ENCODE results near the gene ZMIZ1.

The ZMIZ1 gene

DNA sequence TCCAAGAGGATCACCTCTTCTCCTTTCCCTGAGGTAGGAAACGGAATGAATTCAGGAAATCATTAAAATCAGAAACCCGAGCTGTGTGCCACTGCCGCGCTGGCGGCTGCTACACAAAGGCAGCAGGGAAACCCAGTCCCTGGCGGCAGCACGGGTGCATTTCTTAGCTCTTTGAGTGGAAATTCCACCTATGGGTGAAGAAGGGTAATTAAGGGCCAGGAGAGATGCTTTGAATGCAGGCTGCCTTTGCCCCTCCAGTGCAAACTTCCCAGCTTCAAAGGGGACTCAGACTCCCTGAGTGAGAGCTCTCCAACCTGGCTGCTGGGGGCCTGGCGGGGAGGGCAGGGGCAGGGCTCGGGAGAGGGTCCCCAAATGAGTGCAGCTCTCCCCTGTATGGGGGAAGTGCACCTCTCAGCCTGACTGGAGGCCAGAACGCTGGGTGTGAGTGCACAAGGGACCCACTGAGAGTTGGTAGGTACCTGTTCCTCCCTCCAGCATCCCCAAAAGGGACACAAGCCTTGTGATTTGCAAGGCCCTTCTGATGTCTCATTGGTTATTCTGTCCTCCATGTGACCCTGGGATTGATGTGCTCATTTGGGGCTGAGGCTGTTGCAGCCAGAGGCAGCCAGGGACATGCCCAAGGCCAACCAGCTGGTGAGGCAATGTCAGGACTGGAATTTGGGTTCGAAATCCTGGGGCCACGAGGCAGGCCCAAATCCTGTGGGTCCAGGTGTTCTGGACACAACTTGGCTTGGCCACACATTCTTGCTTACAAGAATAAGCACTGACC, 16.3 kb upstream of the ZMIZ1 start:
- no peak for DNase-seq (ENCODE audit: low spot score)

DNA sequence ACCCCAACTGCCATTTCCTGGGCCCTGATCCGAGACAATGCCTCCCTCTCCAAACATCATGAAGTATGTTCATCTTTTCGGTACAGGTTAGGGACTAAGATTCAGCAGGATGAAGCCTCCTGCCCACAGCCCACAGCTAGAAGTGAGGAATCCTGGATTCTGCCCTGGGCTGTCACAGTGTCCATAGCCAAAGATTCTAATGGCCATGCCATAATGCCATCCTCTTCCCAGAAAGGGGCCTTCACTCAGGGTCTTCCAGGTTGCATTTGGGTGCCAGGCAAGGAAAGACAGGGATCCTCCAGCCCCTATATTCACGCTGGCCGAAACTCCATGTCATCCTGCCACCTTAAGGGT, 15.7 kb upstream of the ZMIZ1 start:
- DNase-seq (ENCODE audit: low spot score): no peak

DNA sequence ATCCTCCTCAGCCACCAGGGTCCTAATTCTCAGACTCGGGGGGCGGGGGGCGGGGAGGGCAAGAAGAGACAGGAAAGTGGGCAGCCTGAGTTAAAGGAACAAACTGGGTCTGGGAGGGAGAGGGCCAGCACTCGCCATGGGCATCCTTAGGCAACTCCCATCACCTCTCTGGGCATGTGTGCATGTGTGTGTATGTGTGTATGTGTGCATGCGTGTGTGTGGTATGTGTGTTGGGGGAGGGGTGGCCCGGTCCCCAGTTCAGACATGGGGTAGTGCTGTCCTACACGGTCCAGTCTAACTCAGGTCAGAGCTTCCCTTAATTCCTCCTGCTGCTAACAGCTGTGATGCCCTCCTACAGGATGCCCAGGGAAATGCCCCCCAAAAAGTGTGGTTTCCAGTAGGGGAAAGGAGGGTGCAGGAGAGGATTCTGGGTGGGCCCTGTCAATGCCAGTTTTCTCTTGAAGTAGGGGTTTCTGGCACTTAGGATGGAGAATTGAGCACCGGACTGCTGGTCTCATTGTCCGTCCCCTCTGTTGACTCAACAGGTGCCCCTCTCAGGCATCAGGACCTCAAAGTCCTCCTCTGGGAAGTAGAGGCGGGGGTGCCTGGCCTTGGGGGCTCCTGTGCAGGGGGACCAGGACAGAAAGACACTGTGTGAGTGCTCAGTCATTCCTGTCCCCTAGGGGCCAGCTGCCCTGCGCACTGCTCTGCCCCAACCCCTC, 15.1 kb upstream of the ZMIZ1 start:
- no peak for DNase-seq (ENCODE audit: low spot score)

DNA sequence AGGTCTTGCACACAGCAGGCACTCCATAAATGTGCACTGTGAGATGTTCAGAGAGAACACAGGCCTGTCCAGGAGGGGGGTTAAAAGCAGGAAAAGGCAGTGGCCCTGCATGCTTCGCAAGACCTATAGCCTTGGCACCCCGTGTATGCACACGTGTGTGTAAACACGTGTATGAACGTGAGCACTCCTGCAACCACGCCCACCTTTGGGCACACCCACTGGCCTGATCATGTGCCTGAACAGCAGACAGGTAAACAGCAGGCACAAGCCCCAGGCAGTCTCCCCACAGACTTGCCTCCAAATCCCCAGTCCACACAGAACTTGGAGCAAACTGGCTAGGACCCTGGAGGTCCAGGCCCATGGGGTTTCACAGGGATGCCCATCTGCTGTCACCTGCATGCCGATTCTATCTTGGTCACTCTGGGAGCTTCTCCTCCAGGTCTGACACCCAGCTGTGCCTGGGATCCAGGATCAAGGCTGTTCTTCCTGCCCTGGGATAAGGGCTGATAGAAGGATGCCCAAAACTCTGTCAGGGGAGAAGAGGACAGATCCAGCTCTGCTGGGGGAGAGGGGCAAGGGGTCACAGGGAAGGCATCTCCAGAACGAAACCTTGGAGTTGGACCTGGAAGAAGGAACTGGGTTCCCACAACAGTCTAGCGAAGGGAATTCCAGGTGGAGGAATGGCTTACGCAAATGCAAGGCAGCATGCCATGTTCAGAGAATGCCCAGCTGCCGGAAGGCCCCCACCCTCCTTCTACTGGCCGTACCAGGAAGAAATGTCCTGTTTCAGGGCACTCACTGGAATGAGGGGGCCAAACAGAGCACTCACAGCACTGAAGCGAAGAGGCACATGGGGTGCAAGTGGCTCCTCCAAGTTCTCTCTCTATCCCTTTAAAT, 14.3 kb upstream of the ZMIZ1 start:
- no peak for DNase-seq (ENCODE audit: low spot score)

- DNase-seq (ENCODE audit: low spot score): no peak
Observed at GRCh38 chr10:79055100-79055782, 13.5 kb upstream of the ZMIZ1 start.

DNA sequence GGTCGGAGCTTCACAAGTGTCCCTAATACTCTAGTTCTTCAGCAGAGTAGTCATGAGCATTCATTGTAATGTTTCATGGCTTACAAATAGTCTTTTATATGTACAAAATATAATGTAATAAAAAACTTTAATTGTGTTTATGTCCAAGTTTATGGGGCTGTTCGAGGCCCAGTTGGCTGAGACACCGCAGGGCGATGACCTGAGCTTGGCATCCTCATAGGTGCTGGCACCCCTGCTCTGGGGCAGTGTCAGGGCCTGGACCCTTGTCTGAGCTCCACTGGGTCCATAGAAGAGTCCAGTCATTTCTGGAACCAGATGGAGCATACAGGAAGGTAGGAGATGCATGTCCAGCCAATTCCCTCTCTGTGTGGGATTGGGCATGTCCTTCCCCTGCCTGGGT, 12.9 kb upstream of the ZMIZ1 start:
- no peak for DNase-seq (ENCODE audit: low spot score)

DNA sequence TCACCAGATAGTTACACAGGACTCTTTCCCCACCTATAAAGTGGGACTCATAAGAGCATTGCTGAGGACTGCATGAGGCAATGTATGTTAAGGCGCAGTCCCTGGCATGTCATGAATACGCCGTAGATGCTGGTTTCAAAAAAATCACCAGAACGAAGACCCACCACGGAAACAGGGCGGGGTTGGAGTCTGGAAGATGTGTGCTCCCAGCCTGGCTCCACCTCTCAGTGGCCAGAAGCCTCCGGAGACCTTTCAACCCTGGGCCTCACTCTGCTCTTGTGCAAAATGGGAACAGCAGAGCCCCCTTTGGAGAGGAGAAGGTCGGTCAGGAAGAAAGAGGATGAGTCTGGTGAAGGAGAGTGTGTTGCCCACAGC, 12.4 kb upstream of the ZMIZ1 start:
- DNase-seq (ENCODE audit: low spot score): no peak

- DNase-seq (ENCODE audit: low spot score): no peak
Observed at GRCh38 chr10:79056736-79057391, 11.9 kb upstream of the ZMIZ1 start.

DNA sequence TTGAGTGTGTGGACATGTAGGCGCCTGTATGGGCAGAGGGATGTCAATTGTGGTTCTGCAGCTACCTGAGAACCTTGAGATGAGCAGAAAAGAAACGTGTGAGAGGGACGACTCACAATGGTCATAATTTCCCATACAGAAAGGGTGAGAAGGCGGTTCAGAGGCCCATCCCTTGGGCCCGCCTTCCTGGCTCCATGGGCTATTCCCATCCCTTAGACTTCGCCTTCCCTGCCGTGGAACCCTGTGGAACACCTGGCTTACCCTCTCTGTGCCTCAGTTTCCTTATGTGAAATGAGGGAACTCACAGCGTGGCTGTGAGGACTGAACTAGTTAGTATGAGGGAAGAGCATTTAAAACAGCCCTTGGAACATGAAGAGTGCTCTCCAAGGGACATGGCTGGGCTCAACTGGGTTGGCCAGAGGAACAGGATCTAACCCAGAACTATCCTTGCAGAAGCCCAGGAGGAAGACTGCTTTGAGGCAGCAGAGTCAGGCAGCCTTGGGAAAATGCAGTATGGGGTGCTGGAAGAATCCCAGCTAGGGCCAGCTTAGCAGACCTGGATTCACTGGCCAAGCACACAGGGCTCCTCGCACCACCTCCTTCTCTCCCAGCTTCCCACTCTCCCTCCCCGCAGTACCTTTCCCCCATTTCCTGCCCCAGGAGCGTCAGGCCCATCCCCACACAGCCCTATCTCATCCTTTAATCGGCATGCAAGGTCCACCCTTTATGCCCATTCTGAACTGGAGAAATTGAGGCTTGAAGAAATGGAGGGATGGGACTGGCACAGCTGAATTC, 11.1 kb upstream of the ZMIZ1 start:
- no peak for DNase-seq (ENCODE audit: low spot score)

DNA sequence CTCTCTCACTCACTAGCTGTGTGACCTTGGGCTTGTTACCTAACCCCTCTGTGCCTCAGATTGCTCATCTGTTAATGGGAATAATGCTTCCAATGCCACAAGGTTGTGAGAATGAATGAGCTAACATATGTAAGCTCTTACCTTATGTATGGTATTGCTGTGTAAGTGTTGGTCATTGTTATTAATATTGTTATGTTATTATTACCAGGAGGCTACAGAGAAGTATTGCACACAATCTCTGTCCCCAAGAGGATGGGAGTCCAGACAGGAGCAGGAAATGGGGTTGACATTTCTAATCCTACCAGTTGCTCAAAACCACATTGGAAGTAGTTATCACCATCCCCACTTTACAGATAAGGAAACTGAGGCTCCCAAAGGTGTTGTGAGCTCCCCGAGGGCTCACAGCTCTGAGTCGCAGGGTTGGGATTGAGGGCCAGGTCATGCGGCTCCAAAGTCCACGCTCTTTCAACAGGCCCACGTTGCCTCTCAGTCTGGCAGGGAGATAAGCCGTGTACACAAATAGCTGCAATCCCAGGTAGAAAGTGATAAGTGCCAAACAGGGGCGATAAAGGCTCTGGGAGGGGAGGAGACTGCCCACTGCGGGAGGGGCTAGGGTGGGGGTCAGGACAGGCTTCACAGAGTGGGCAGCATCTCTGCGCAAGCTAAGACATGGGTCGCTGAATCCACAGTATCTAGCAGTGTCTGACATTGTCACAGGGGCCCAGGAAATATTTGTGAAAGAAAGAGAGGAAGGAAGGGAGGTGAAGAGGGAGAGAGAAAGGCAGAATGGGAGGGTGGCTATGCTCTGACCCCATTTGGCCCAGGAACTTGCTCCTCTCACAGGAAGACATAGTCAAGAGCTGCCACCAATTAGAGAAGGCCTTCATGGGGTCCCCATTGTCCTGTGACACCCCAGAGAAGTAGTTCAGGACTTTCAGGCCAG, 9.6 kb upstream of the ZMIZ1 start:
- no peak for DNase-seq (ENCODE audit: low spot score)

DNA sequence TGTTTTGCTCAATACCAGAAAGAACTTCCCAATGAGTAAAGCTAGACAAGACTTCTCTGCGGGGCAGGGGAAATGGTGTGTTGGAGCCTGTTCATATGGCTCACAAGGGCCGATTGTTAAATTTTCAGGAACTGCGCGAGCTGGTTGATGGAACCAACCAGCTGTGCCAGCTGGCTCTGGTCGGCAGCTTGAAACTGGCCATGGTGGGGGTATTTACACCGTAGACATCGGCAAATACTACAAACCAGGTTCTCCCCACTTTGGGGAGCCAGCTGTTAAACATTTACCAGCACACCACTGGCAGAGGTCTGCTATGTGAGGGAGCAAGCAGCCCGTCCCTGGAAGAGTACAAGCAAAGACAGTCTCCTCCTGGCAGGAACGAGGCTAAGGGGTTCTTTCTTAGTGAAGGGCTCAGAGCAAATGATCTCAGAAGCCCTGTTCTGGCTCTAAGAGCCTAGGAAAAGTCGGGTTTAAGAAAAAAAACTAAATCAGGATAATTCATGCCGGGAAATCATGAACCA, 8.8 kb upstream of the ZMIZ1 start:
- DNase-seq (ENCODE audit: low spot score): no peak

DNA sequence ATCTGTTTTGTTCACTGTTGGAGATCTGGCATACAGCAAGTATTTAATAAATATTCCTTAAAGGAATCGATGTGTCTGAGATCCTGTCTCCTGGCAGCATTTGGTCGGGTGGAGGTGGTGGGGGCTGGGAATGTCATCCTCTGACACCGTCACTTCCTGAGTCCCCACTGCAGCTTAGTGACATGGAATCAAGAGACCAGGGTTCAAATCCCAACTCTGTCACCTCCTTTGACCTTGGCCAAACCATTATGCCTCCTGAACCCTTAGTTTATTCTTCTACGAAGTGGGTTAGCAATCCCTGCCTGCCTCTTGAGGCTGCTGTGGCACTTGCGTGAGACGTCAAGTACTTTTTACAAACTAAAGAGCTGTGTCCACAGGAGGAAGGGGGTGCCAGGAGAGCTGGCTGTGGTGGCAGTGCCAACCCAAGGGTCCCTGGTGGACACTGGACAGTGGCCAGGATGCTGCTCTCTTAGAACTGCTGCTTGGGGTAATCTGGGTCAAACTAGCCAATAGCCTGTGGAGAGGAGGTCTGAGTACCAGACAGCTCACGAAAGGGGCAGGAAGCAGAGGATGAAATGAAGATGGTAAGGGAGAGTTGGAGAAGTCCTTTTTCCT, 8.0 kb upstream of the ZMIZ1 start:
- DNase-seq (ENCODE audit: low spot score): no peak

DNA sequence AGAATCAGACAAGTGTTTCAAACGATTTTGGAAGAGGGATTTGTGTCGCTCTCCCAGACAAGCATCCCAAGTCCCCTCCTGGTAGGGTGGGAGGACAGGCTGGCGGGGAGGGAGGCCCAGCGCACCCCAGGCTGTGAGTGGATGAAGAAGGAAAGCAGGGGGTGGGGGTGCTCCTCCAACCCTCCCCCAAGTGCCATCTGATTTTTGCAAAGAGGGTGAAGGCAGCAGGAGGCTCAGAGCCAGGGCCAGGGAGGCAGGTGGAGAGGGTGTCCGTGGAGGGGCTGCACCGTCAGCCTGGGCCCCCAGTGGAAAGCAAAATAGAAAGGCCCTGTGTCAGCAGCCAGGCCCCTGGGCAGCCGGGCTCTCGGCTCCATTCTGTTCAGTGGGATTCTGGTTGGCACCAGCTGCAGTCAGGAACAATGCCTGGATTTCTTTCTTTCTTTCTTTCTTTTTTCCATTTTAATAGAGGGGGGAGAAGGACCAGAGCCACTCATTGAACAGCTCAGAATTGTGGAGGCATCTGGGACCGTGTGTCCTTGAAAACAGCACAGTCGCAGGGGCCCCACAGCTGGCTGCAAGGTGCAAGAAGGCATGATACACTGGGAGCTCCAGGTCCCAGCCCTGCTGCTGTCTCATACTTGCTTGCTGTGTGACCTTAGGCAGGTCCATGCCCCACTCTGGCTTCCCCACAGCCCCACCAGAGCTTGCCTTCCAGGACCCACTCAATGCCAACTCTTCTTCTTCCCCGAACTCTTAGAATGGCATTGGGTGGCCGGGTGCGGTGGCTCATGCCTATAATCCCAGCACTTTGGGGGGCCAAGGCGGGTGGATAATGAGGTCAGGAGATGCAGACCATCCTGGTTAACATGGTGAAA, 7.1 kb upstream of the ZMIZ1 start:
- no peak for DNase-seq (ENCODE audit: low spot score)

- DNase-seq (ENCODE audit: low spot score): no peak
Observed at GRCh38 chr10:79063071-79063491, 5.7 kb upstream of the ZMIZ1 start.

GRCh38 chr10:79063661-79064492, 4.9 kb upstream of the ZMIZ1 start:
- no peak for DNase-seq (ENCODE audit: low spot score)

GRCh38 chr10:79065091-79065551, 3.6 kb upstream of the ZMIZ1 start:
- no peak for DNase-seq (ENCODE audit: low spot score)

GRCh38 chr10:79065853-79066252, 2.9 kb upstream of the ZMIZ1 start:
- DNase-seq (ENCODE audit: low spot score): no peak

All from COLO829 (cell line).